Upper lobe of left lung (tissue), 4 donors: ENCODE results near the gene ZNF492.

Source experiments
- EP300 ChIP-seq, 4 donors: sonication (generic); formaldehyde crosslinking; IDR thresholded peaks; one replicate each; pipeline ENCODE4 v1.5.1; 2017; ENCODE audit warnings: antibody characterized with exemption in 4 of 4, control low read depth in 2 of 4
- POLR2A ChIP-seq, 4 donors: fragments of 450-650 bp; IDR thresholded peaks; one replicate each; pipeline ENCODE4 v1.5.1; 2016 to 2017; ENCODE audit warnings: antibody characterized with exemption in 4 of 4, mild to moderate bottlenecking in 2 of 4
- POLR2AphosphoS5 ChIP-seq, 2 donors: sonication (generic); formaldehyde crosslinking; IDR thresholded peaks; one replicate each; pipeline ENCODE4 v1.5.1; 2017; ENCODE audit warnings: antibody characterized with exemption in 2 of 2
- TF ChIP-seq, protein P1 (sequence below), 6 experiments: fragments of 450-650 bp in 4 of 6; fragments of 200-600 bp in 2 of 6; sonication (generic) in 2 of 6; IDR thresholded peaks; one replicate each; pipeline ENCODE4 v1.5.1; 2016 to 2019; ENCODE audit warnings: antibody characterized with exemption in 6 of 6

DNA sequence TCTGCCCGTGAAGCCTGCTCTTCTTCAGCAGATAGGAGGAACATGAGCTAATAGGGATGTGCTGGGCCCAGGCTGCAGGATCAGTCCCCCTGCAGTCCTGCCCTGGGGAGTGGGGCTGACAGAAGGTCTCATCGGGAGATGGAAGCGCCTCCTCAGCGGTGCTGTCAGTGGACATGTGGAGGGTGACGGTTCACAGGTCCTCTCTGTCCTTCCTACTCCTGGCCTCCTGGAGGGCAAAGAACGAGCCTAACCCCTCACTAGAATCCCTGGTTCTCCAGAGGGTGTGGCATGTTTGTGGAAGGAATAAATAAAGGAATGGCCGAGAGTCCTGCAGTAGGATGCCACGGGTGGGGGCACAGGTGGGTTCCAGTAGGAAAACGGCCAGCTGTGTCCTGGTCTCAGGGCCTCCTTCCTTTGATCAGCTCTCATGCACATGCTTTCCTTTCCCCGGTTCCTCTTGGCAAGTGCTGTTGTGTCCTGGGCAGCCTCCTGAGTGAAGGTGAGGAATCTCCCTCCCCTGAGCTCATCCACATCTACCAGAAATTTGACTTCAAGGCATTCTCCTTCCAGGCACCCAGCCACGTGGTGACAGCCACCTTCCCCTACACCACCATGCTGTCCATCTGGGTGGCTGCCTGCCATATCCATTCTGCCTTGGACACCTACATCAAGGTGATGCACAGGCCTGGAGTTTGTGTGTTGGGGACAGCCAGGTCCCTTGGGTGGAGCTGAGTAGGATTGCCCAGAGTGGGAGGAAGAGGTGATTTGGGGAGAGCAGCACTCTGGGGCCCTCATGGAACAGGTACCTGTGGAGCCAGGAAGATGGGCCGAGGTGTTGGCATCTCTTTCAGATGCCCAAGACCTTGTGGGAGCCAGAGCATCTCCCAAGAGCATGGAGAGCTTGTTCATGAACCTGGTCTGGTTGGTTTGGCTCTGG is 28.6 kb upstream of the ZNF492 start:
- TF ChIP-seq POLR2A (IDR thresholded peaks at IDR 0.05) (no peak), POLR2AphosphoS5 (IDR thresholded peaks at IDR 0.05) (no peak), EP300 (IDR thresholded peaks at IDR 0.05) (no peak)
- TF ChIP-seq, protein P1, sequence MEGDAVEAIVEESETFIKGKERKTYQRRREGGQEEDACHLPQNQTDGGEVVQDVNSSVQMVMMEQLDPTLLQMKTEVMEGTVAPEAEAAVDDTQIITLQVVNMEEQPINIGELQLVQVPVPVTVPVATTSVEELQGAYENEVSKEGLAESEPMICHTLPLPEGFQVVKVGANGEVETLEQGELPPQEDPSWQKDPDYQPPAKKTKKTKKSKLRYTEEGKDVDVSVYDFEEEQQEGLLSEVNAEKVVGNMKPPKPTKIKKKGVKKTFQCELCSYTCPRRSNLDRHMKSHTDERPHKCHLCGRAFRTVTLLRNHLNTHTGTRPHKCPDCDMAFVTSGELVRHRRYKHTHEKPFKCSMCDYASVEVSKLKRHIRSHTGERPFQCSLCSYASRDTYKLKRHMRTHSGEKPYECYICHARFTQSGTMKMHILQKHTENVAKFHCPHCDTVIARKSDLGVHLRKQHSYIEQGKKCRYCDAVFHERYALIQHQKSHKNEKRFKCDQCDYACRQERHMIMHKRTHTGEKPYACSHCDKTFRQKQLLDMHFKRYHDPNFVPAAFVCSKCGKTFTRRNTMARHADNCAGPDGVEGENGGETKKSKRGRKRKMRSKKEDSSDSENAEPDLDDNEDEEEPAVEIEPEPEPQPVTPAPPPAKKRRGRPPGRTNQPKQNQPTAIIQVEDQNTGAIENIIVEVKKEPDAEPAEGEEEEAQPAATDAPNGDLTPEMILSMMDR (IDR thresholded peaks at IDR 0.05): no peak
